ENCODE data around the gene CDH16. TPM values are rescaled to one million over a fixed set of nuclear protein-coding genes. Genes with fewer than 3 reads are reported as not detected.

CDH16 gene
- total RNA-seq, 6 donors from 2014 or later = 0.40 to 1.8 (median 1.7) TPM; not detected in 3

DNA sequence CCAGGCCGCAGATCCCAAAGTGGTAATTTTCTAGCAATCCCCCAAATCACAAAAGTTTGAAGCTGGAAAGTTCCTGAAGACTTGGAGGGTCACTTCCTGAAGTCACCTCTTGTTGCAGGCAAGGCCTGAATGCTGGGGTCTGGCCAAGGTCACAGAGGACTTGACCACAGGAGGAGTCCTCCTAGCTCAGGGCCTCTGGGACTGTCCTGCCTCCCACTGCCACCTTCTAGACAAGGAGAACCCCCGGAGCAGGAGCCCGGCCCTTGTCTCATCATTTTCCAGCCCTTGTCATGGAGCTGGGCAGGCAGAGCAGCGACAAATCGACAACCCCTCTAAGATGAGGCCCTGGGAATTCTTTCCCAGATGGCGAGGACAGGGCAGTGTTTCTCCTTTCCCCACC, 330 bp downstream of the CDH16 start:
- DNase-seq = no peak
- Histone ChIP-seq H3K4me1 (peaks cover 0 to 4% (median 1%) of the 10 kb centered on the region in 4 donors), H3K36me3 (peaks cover 0 to 8% (median 4%) of the 10 kb centered on the region in 4 donors), H3K4me3 (no peak overlapping the region), H3K27ac (no peak overlapping the region), H3K27me3 (no peaks in the 10 kb centered on the region), H3K9me3 (no peaks in the 10 kb centered on the region)
- no peak for ATAC-seq (ENCODE audit: low FRiP score in 2 of 2)
- TF ChIP-seq POLR2A (IDR thresholded peaks at IDR 0.05) (no peak), POLR2AphosphoS5 (IDR thresholded peaks at IDR 0.05) (no peak), EP300 (IDR thresholded peaks at IDR 0.05) (no peak), CTCF (IDR thresholded peaks at IDR 0.05) (no peak)
- WGBS, 2 donors = 85 to 94% methylated on average over 3 to 6 of the region's 6 CpGs

DNA sequence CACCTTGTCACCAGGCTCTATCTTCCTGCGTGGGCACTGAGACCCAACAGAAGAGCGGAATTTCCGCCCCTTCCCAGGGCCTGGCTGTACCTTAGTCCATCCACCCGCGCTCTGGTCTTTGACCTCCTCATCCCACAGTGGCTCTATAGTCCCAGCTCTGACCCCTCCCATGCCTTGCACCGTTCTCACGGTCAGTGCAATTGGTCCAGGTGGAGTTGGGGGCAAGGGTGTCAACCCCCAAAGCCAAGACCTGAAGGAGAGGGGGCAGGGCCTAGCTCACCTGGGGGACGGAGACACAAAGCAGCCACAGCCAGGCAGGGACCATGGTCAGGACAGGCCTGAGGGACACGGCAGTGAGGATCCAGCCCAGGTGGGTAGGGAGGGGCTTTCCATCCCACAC, 944 bp downstream of the CDH16 start:
- 86 to 91% methylated on average over 7 to 9 of the region's 9 CpGs for WGBS, 2 donors
- no peak for TF ChIP-seq CTCF (IDR thresholded peaks at IDR 0.05)
- no peak for TF ChIP-seq EP300 (IDR thresholded peaks at IDR 0.05)
- TF ChIP-seq POLR2AphosphoS5 (IDR thresholded peaks at IDR 0.05) = no peak
- no peak for TF ChIP-seq POLR2A (IDR thresholded peaks at IDR 0.05)
- ATAC-seq (ENCODE audit: low FRiP score in 2 of 2) (no peak), DNase-seq (no peak)
- Histone ChIP-seq H3K4me3 (no peak overlapping the region), H3K27ac (no peak overlapping the region), H3K4me1 (no peaks in the 10 kb centered on the region), H3K36me3 (peaks cover 0 to 8% (median 4%) of the 10 kb centered on the region in 4 donors), H3K27me3 (no peaks in the 10 kb centered on the region), H3K9me3 (no peaks in the 10 kb centered on the region)

GRCh38 chr16:66916518-66916917, 2.2 kb downstream of the CDH16 start:
- ATAC-seq (ENCODE audit: low FRiP score in 2 of 2) (no peak), DNase-seq (no peak)
- TF ChIP-seq EP300 (IDR thresholded peaks at IDR 0.05) (no peak), CTCF (IDR thresholded peaks at IDR 0.05) (no peak), POLR2A (IDR thresholded peaks at IDR 0.05) (no peak), POLR2AphosphoS5 (IDR thresholded peaks at IDR 0.05) (no peak)
- Histone ChIP-seq H3K36me3 (peaks cover 0 to under 1% (median under 1%) of the 10 kb centered on the region in 4 donors), H3K9me3 (no peaks in the 10 kb centered on the region), H3K4me3 (no peak overlapping the region), H3K27me3 (no peaks in the 10 kb centered on the region), H3K4me1 (no peaks in the 10 kb centered on the region), H3K27ac (no peak overlapping the region)
- WGBS, 2 donors = 84 to 90% methylated on average over 6 of the region's 6 CpGs

GRCh38 chr16:66915041-66915440, 3.6 kb downstream of the CDH16 start:
- H3K36me3 ChIP-seq = no peaks in the 10 kb centered on the region
- H3K9me3 ChIP-seq = no peaks in the 10 kb centered on the region
- no peak for TF ChIP-seq EP300 (IDR thresholded peaks at IDR 0.05)
- TF ChIP-seq POLR2A (IDR thresholded peaks at IDR 0.05) = no peak
- TF ChIP-seq POLR2AphosphoS5 (IDR thresholded peaks at IDR 0.05) = no peak
- TF ChIP-seq CTCF (IDR thresholded peaks at IDR 0.05) = no peak
- no peaks in the 10 kb centered on the region for H3K27me3 ChIP-seq
- DNase-seq (no peak), ATAC-seq (ENCODE audit: low FRiP score in 2 of 2) (no peak)
- no peak overlapping the region for H3K27ac ChIP-seq
- 61 to 62% methylated on average over 6 to 7 of the region's 7 CpGs for WGBS, 2 donors
- no peak overlapping the region for H3K4me3 ChIP-seq
- H3K4me1 ChIP-seq = no peaks in the 10 kb centered on the region

DNA sequence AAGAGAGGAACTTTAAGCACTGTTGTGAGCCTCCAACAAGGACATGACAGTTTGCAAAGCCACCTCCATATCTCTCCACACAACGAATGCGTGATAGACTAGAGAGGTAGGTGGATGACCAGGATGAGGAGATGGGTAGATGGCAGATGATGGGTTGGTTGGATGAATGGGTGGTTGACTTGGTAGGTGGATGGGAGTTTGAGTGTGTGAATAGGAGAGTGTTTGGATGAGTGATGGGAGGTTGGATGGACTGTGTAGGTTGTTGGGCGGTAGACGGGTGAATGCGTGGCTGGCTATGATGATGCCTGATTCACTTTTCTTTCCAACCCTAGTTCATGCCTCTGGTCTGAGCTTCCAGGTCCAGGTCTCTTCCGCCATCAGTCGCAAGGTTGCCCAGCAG, 4.1 kb downstream of the CDH16 start:
- no peaks in the 10 kb centered on the region for H3K36me3 ChIP-seq
- H3K4me3 ChIP-seq = no peak overlapping the region
- TF ChIP-seq EP300 (IDR thresholded peaks at IDR 0.05) (no peak), CTCF (IDR thresholded peaks at IDR 0.05) (no peak), POLR2AphosphoS5 (IDR thresholded peaks at IDR 0.05) (no peak), POLR2A (IDR thresholded peaks at IDR 0.05) (no peak)
- ATAC-seq (ENCODE audit: low FRiP score in 2 of 2) = no peak
- WGBS, 2 donors = 96 to 98% methylated on average over 7 of the region's 7 CpGs
- H3K27ac ChIP-seq = no peak overlapping the region
- DNase-seq = no peak
- H3K27me3 ChIP-seq = no peaks in the 10 kb centered on the region
- no peaks in the 10 kb centered on the region for H3K9me3 ChIP-seq
- no peaks in the 10 kb centered on the region for H3K4me1 ChIP-seq
